Nephron progenitor cell (in vitro differentiated cells): ENCODE results near the gene SLC4A5.

Experiments
- DNase-seq: peaks from one replicate; pipeline ENCODE4 v3.0.0; 2021
- H3K27ac Mint-ChIP-seq: 2 replicates; pipeline ENCODE4 v1.8.0; 2021; ENCODE audit warnings: mild to moderate bottlenecking, moderate library complexity, mixed read lengths
- H3K27me3 Mint-ChIP-seq: 2 replicates; pipeline ENCODE4 v1.8.0; 2021; ENCODE audit warnings: mild to moderate bottlenecking, low read depth, mixed read lengths; ENCODE audit not compliant: poor library complexity
- H3K36me3 Mint-ChIP-seq: 2 replicates; pipeline ENCODE4 v1.8.0; 2021; ENCODE audit warnings: low read depth, mixed read lengths
- H3K4me1 Mint-ChIP-seq: 2 replicates; pipeline ENCODE4 v1.8.0; 2021; ENCODE audit warnings: mixed read lengths
- H3K4me3 Mint-ChIP-seq: 2 replicates; pipeline ENCODE4 v1.8.0; 2021; ENCODE audit warnings: mild to moderate bottlenecking, moderate library complexity, mixed read lengths
- H3K9me3 Mint-ChIP-seq: 2 replicates; pipeline ENCODE4 v1.8.0; 2021; ENCODE audit warnings: mild to moderate bottlenecking, moderate library complexity, mixed read lengths
- CTCF ChIP-seq: fragments of 200-600 bp; sonication (generic); IDR thresholded peaks from 2 replicates; pipeline ENCODE4 v1.5.0; 2021; ENCODE audit warnings: antibody characterized with exemption

The SLC4A5 gene

GRCh38 chr2:74201196-74201595 lies 142.0 kb downstream of the SLC4A5 start:
- peaks cover 45% of the 10 kb centered on the region for H3K4me1 Mint-ChIP-seq
- no peak for TF ChIP-seq CTCF
- no peak overlapping the region for H3K27ac Mint-ChIP-seq
- peak overlapping the region; percentile 96 for H3K4me3 Mint-ChIP-seq
- H3K9me3 Mint-ChIP-seq: peaks cover 7% of the 10 kb centered on the region
- H3K36me3 Mint-ChIP-seq: peaks cover 14% of the 10 kb centered on the region
- DNase-seq: no peak
- peaks cover 6% of the 10 kb centered on the region for H3K27me3 Mint-ChIP-seq

GRCh38 chr2:74199871-74200305 lies 143.3 kb downstream of the SLC4A5 start:
- peaks cover 12% of the 10 kb centered on the region for H3K27me3 Mint-ChIP-seq
- H3K4me1 Mint-ChIP-seq: peaks cover 45% of the 10 kb centered on the region
- H3K36me3 Mint-ChIP-seq: peaks cover 14% of the 10 kb centered on the region

GRCh38 chr2:74199275-74199701 lies 143.9 kb downstream of the SLC4A5 start:
- H3K4me1 Mint-ChIP-seq: peaks cover 45% of the 10 kb centered on the region
- H3K9me3 Mint-ChIP-seq: peaks cover 7% of the 10 kb centered on the region
- peaks cover 14% of the 10 kb centered on the region for H3K36me3 Mint-ChIP-seq
- peaks cover 12% of the 10 kb centered on the region for H3K27me3 Mint-ChIP-seq
- H3K4me3 Mint-ChIP-seq: peak overlapping the region; percentile 96
- peak overlapping the region; percentile 46 for H3K27ac Mint-ChIP-seq
- DNase-seq: peak; percentile 18
- no peak for TF ChIP-seq CTCF

More at GRCh38 chr2:74199871-74200305, 143.3 kb downstream of the SLC4A5 start:
- no peak for TF ChIP-seq CTCF
- Mint-ChIP-seq H3K9me3 (peaks cover 7% of the 10 kb centered on the region), H3K4me3 (peak overlapping the region; percentile 96), H3K27ac (peak overlapping the region; percentile 75)
- DNase-seq: no peak

GRCh38 chr2:74198461-74199274 lies 144.5 kb downstream of the SLC4A5 start, which contains the start of gene MTHFD2:
Gene MTHFD2 (plus strand): TSS chr2:74198615. CDS start chr2:74198642, 27 bp downstream.
- H3K4me3 Mint-ChIP-seq: peak within 1 kb of the TSS; percentile 96
- peaks cover 44% of the 10 kb centered on the region for H3K4me1 Mint-ChIP-seq
- peaks cover 12% of the 10 kb centered on the region for H3K27me3 Mint-ChIP-seq
- H3K27ac Mint-ChIP-seq: peak within 1 kb of the TSS; percentile 99
- H3K36me3 Mint-ChIP-seq: peaks cover 12% of the 10 kb centered on the region
- peak; percentile 94 for DNase-seq
- H3K9me3 Mint-ChIP-seq: peaks cover 7% of the 10 kb centered on the region
- TF ChIP-seq CTCF: peak; percentile 88

- Mint-ChIP-seq H3K4me1 (peaks cover 40% of the 10 kb centered on the region), H3K36me3 (peaks cover 6% of the 10 kb centered on the region), H3K4me3 (peak overlapping the region; percentile 96), H3K27me3 (peaks cover 12% of the 10 kb centered on the region), H3K9me3 (peaks cover 7% of the 10 kb centered on the region), H3K27ac (peak overlapping the region; percentile 99)
- no peak for TF ChIP-seq CTCF
- DNase-seq: no peak
These were observed 145.2 kb downstream of the SLC4A5 start for GRCh38 chr2:74198023-74198460.
